Natural killer cell (primary cell): ENCODE results near the gene STK16. TPM values are rescaled to one million over a fixed set of nuclear protein-coding genes. Genes with fewer than 3 reads are reported as not detected.

Source experiments
- ATAC-seq, 3 donors: fragments of 150-1000 bp in 2 of 3; fragments of 200-7000 bp in 1 of 3; cut with Tn5 transposase; 1 replicate in 1 of 3; 2 replicates in 2 of 3; pipeline ENCODE4 v1.10.0; 2021; ENCODE audit warnings: mild to moderate bottlenecking in 2 of 3, moderate library complexity in 2 of 3
- DNase-seq, 2 donors: peaks; one replicate each; pipeline versions ENCODE4 v3.0.0 to v3.0.0-alpha.2; 2013 to 2021; ENCODE audit warnings: mixed read lengths in 1 of 2
- H3K27ac ChIP-seq: one replicate; pipeline ENCODE4 v1.5.1; 2013; ENCODE audit warnings: mild to moderate bottlenecking, low read length
- H3K27me3 ChIP-seq: one replicate; pipeline ENCODE4 v1.6.1; 2013; ENCODE audit warnings: low read length; ENCODE audit not compliant: control insufficient read depth, insufficient read depth
- H3K36me3 ChIP-seq: one replicate; pipeline ENCODE4 v1.6.1; 2013; ENCODE audit warnings: low read length; ENCODE audit not compliant: control insufficient read depth, insufficient read depth
- H3K4me1 ChIP-seq: one replicate; pipeline ENCODE4 v1.6.1; 2013; ENCODE audit warnings: low read length; ENCODE audit not compliant: control insufficient read depth, insufficient read depth
- H3K4me3 ChIP-seq: one replicate; pipeline ENCODE4 v1.5.1; 2013; ENCODE audit warnings: low read length
- H3K9me3 ChIP-seq: one replicate; pipeline ENCODE4 v1.6.1; 2013; ENCODE audit warnings: low read length; ENCODE audit not compliant: control insufficient read depth, insufficient read depth
- H3K27ac Mint-ChIP-seq, 2 donors: one replicate each; pipeline ENCODE4 v1.8.0; 2022; ENCODE audit warnings: mild to moderate bottlenecking in 2 of 2, mixed read lengths in 2 of 2, moderate library complexity in 1 of 2
- H3K27me3 Mint-ChIP-seq, 2 donors: one replicate each; pipeline ENCODE4 v1.8.0; 2022; ENCODE audit warnings: low read depth in 2 of 2, mixed read lengths in 2 of 2
- H3K36me3 Mint-ChIP-seq: one replicate; pipeline ENCODE4 v1.8.0; 2022; ENCODE audit warnings: mixed read lengths
- H3K4me1 Mint-ChIP-seq, 2 donors: one replicate each; pipeline ENCODE4 v1.8.0; 2022; ENCODE audit warnings: mixed read lengths in 2 of 2
- H3K4me3 Mint-ChIP-seq: one replicate; pipeline ENCODE4 v1.8.0; 2022; ENCODE audit warnings: mild to moderate bottlenecking, moderate library complexity, mixed read lengths
- H3K9me3 Mint-ChIP-seq, 2 donors: one replicate each; pipeline ENCODE4 v1.8.0; 2022; ENCODE audit warnings: mixed read lengths in 2 of 2
- WGBS: methylation state at CpG from one replicate; pipeline ENCODE4 v1.1.7; 2013; ENCODE audit warnings: missing lambda C conversion rate; ENCODE audit not compliant: insufficient coverage; 5-methylcytosine and 5-hydroxymethylcytosine counted together
- intact Hi-C: fragments of 100-400 bp; cut with micrococcal nuclease; formaldehyde crosslinking; loops from one replicate; pipeline ENCODE4 v1.14.2; 2022
- total RNA-seq, 4 donors: library from RNA; stranded (reverse); fragments of 120-200 nt in 1 of 4; gene quantifications; one replicate each; pipeline versions ENCODE4 v1.2.3 to v1.2.4, GENCODE V29; 2013 to 2022
- TF ChIP-seq, protein P1 (sequence below): fragments of 200-600 bp; IDR thresholded peaks from one replicate; pipeline ENCODE4 v1.8.0; 2022; ENCODE audit warnings: antibody characterized with exemption

The STK16 gene
- total RNA-seq, 3 donors from 2014 or later (not counting 1 experiment from before 2014, with no cell fraction given) = 28.7 to 32.5 (median 32.4) TPM

DNA sequence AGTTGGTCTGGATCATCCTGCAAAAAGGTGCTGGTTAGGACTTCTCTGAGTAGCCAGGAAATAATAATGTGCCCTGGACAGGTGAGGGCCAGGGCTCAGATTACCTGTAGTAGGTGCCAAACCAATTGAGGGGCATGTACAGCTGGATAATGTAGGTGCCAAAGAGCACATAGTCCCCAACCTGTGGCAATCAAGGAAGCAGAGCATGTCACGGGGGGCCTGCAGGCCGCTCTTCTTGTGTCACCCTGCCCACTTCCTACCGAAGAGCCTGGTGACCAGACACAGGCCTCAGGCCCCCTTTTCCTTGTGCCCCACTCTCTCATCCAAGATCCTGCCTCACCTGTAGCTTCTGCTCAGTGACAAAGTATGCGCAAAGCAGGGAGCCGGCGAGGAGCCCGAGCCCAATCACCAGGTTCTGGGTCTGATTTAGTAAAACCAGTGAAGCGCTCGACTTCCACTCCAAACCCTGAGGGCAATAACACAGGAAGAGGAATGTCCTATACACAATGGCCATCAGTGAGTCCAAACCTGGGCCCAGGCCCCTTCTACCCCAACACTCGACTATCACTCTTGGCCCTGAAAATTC is 31.7 kb upstream of the STK16 start:
- no peak for ATAC-seq
- H3K27me3 Mint-ChIP-seq = no peaks in the 10 kb centered on the region
- no peaks in the 10 kb centered on the region for H3K36me3 Mint-ChIP-seq
- no peak overlapping the region for H3K27ac Mint-ChIP-seq
- WGBS = 92% methylated on average over 10 of the region's 10 CpGs
- TF ChIP-seq, protein P1, sequence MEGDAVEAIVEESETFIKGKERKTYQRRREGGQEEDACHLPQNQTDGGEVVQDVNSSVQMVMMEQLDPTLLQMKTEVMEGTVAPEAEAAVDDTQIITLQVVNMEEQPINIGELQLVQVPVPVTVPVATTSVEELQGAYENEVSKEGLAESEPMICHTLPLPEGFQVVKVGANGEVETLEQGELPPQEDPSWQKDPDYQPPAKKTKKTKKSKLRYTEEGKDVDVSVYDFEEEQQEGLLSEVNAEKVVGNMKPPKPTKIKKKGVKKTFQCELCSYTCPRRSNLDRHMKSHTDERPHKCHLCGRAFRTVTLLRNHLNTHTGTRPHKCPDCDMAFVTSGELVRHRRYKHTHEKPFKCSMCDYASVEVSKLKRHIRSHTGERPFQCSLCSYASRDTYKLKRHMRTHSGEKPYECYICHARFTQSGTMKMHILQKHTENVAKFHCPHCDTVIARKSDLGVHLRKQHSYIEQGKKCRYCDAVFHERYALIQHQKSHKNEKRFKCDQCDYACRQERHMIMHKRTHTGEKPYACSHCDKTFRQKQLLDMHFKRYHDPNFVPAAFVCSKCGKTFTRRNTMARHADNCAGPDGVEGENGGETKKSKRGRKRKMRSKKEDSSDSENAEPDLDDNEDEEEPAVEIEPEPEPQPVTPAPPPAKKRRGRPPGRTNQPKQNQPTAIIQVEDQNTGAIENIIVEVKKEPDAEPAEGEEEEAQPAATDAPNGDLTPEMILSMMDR = no peak
- no peak for DNase-seq
- peaks cover 10% of the 10 kb centered on the region for H3K36me3 ChIP-seq
- no peak overlapping the region for H3K4me3 ChIP-seq
- H3K4me3 Mint-ChIP-seq = no peak overlapping the region
- H3K27me3 ChIP-seq = no peaks in the 10 kb centered on the region
- no peak overlapping the region for H3K27ac ChIP-seq
- peaks cover 18 to 24% of the 10 kb centered on the region in 2 donors for H3K4me1 Mint-ChIP-seq
- H3K9me3 ChIP-seq = no peaks in the 10 kb centered on the region
- H3K9me3 Mint-ChIP-seq = no peaks in the 10 kb centered on the region
- intact Hi-C loops = loop anchor here (5.0 kb wide), 1 partner anchor 156 kb away; no protein-coding TSS in a partner anchor
- H3K4me1 ChIP-seq = peaks cover 42% of the 10 kb centered on the region

- TF ChIP-seq, protein P1 = no peak
- H3K27ac Mint-ChIP-seq = peak overlapping the region in 1 of 2 donors; percentile 15
- intact Hi-C loops = loop anchor here (5.0 kb wide), 1 partner anchor 157 kb away; no protein-coding TSS in a partner anchor
Observed at GRCh38 chr2:219214141-219214540, 31.1 kb upstream of the STK16 start.

GRCh38 chr2:219214786-219215185 is 30.5 kb upstream of the STK16 start:
- H3K9me3 ChIP-seq = no peaks in the 10 kb centered on the region
- H3K4me1 Mint-ChIP-seq = peaks cover 13 to 20% of the 10 kb centered on the region in 2 donors
- TF ChIP-seq, protein P1 = no peak
- DNase-seq = no peak
- no peaks in the 10 kb centered on the region for H3K36me3 Mint-ChIP-seq
- 90% methylated on average over 6 of the region's 6 CpGs for WGBS
- no peaks in the 10 kb centered on the region for H3K36me3 ChIP-seq
- peaks cover 41% of the 10 kb centered on the region for H3K4me1 ChIP-seq
- H3K27me3 Mint-ChIP-seq = no peaks in the 10 kb centered on the region
- no peak overlapping the region for H3K27ac Mint-ChIP-seq
- H3K27ac ChIP-seq = no peak overlapping the region
- H3K4me3 Mint-ChIP-seq = no peak overlapping the region
- intact Hi-C loops = loop anchor here (5.0 kb wide), 1 partner anchor 157 kb away; no protein-coding TSS in a partner anchor
- no peaks in the 10 kb centered on the region for H3K9me3 Mint-ChIP-seq
- no peaks in the 10 kb centered on the region for H3K27me3 ChIP-seq
- no peak overlapping the region for H3K4me3 ChIP-seq
- no peak for ATAC-seq

More at GRCh38 chr2:219214141-219214540, 31.1 kb upstream of the STK16 start:
- H3K4me3 Mint-ChIP-seq = no peak overlapping the region
- H3K36me3 Mint-ChIP-seq = no peaks in the 10 kb centered on the region
- H3K36me3 ChIP-seq = peaks cover 4% of the 10 kb centered on the region
- DNase-seq (no peak), ATAC-seq (no peak)
- no peak overlapping the region for H3K4me3 ChIP-seq
- H3K9me3 Mint-ChIP-seq = no peaks in the 10 kb centered on the region
- peaks cover 41% of the 10 kb centered on the region for H3K4me1 ChIP-seq
- 95% methylated on average over 15 of the region's 15 CpGs for WGBS
- no peaks in the 10 kb centered on the region for H3K9me3 ChIP-seq
- no peaks in the 10 kb centered on the region for H3K27me3 ChIP-seq
- no peak overlapping the region for H3K27ac ChIP-seq
- H3K27me3 Mint-ChIP-seq = no peaks in the 10 kb centered on the region
- H3K4me1 Mint-ChIP-seq = peaks cover 18 to 22% of the 10 kb centered on the region in 2 donors
